ENCODE results near the gene TMCO4.

Gene TMCO4

GRCh38 chr1:19665186-19665495 lies 134.6 kb downstream of the TMCO4 start:
- no peak for TF ChIP-seq CTCF (IDR thresholded peaks at IDR 0.05; ENCODE audit: low read depth, low read length)
- DNase-seq (ENCODE audit: low read depth, low spot score) = no peak
- H3K4me3 ChIP-seq (ENCODE audit: low read depth, low read length) = no peak overlapping the region
- in situ Hi-C loops (cut with HindIII; ENCODE audit: low sequenced_read_pairs) = no loop called here

- DNase-seq (ENCODE audit: low read depth, low spot score) = no peak
- in situ Hi-C loops (cut with HindIII; ENCODE audit: low sequenced_read_pairs) = no loop called here
- no peak within 1 kb of the TSS for H3K4me3 ChIP-seq (ENCODE audit: low read depth, low read length)
- TF ChIP-seq CTCF (IDR thresholded peaks at IDR 0.05; ENCODE audit: low read depth, low read length) = no peak
Observed at GRCh38 chr1:19664453-19665185, 135.1 kb downstream of the TMCO4 start, which contains the start of gene HTR6. TSS of gene HTR6 (plus strand) at chr1:19664875. CDS start at chr1:19665754, 879 bp downstream.

GRCh38 chr1:19662313-19662712 lies 137.4 kb downstream of the TMCO4 start:
- H3K4me3 ChIP-seq (ENCODE audit: low read depth, low read length) = no peak overlapping the region
- TF ChIP-seq CTCF (IDR thresholded peaks at IDR 0.05; ENCODE audit: low read depth, low read length) = no peak
- no peak for DNase-seq (ENCODE audit: low read depth, low spot score)
- in situ Hi-C loops (cut with HindIII; ENCODE audit: low sequenced_read_pairs) = no loop called here

GRCh38 chr1:19661721-19662228 lies 137.9 kb downstream of the TMCO4 start:
- TF ChIP-seq CTCF (IDR thresholded peaks at IDR 0.05; ENCODE audit: low read depth, low read length) = peak; percentile 63
- in situ Hi-C loops (cut with HindIII; ENCODE audit: low sequenced_read_pairs) = no loop called here
- H3K4me3 ChIP-seq (ENCODE audit: low read depth, low read length) = no peak overlapping the region
- DNase-seq (ENCODE audit: low read depth, low spot score) = peak; percentile 66

- in situ Hi-C loops (cut with HindIII; ENCODE audit: low sequenced_read_pairs) = no loop called here
- H3K4me3 ChIP-seq (ENCODE audit: low read depth, low read length) = no peak overlapping the region
- no peak for TF ChIP-seq CTCF (IDR thresholded peaks at IDR 0.05; ENCODE audit: low read depth, low read length)
- DNase-seq (ENCODE audit: low read depth, low spot score) = no peak
Observed at GRCh38 chr1:19658186-19658585, 141.5 kb downstream of the TMCO4 start.

- in situ Hi-C loops (cut with HindIII; ENCODE audit: low sequenced_read_pairs) = no loop called here
- H3K4me3 ChIP-seq (ENCODE audit: low read depth, low read length) = no peak overlapping the region
- TF ChIP-seq CTCF (IDR thresholded peaks at IDR 0.05; ENCODE audit: low read depth, low read length) = no peak
- no peak for DNase-seq (ENCODE audit: low read depth, low spot score)
Observed at GRCh38 chr1:19657511-19657910, 142.2 kb downstream of the TMCO4 start.

Measured in astrocyte of the spinal cord (primary cell).